Gastrocnemius medialis (tissue), 4 donors: ENCODE data around the gene FAP. TPM values are rescaled to one million over a fixed set of nuclear protein-coding genes. Genes with fewer than 3 reads are reported as not detected.

Experiments used
- ATAC-seq, 2 donors: fragments of 150-250 bp; one replicate each; pipeline ENCODE4 v1.9.1; 2016
- DNase-seq, 2 donors: peaks; one replicate each; pipeline ENCODE4 v3.0.0-alpha.2; 2019
- H3K27ac ChIP-seq, 4 donors: fragments of 200-600 bp; sonication (generic); 1 replicate in 1 of 4; 2 replicates in 3 of 4; pipeline ENCODE4 v1.5.1; 2016 to 2018; ENCODE audit warnings: mild to moderate bottlenecking in 2 of 4, moderate library complexity in 1 of 4
- H3K27me3 ChIP-seq, 3 donors: fragments of 200-600 bp; sonication (generic) in 2 of 3; 1 replicate in 1 of 3; 2 replicates in 2 of 3; pipeline versions ENCODE4 v1.5.1 to v1.6.0; 2016 to 2019; ENCODE audit warnings: mild to moderate bottlenecking in 1 of 3, moderate library complexity in 1 of 3
- H3K36me3 ChIP-seq, 2 donors: fragments of 200-600 bp; sonication (generic) in 1 of 2; one replicate each; pipeline ENCODE4 v1.5.1; 2017 to 2018
- H3K4me1 ChIP-seq, 2 donors: fragments of 200-600 bp; sonication (generic) in 1 of 2; one replicate each; pipeline ENCODE4 v1.5.1; 2016 to 2017; ENCODE audit warnings: mild to moderate bottlenecking in 2 of 2
- H3K4me3 ChIP-seq, 4 donors: fragments of 200-600 bp; sonication (generic) in 3 of 4; 1 replicate in 1 of 4; 2 replicates in 3 of 4; pipeline ENCODE4 v1.5.1; 2016 to 2019; ENCODE audit warnings: mild to moderate bottlenecking in 2 of 4
- H3K9me3 ChIP-seq, 3 donors: fragments of 200-600 bp; sonication (generic) in 2 of 3; 1 replicate in 1 of 3; 2 replicates in 2 of 3; pipeline ENCODE4 v1.5.1; 2016 to 2019
- CTCF ChIP-seq, 5 experiments: fragments of 450-650 bp in 3 of 5; fragments of 200-600 bp in 2 of 5; sonication (generic) in 2 of 5; IDR thresholded peaks in 4 of 5; conservative IDR thresholded peaks in 1 of 5; 1 replicate in 4 of 5; 2 replicates in 1 of 5; pipeline ENCODE4 v1.5.1; 2016 to 2019; ENCODE audit warnings: antibody characterized with exemption in 5 of 5, mild to moderate bottlenecking in 3 of 5, moderate library complexity in 3 of 5
- POLR2A ChIP-seq, 2 donors: fragments of 450-650 bp; IDR thresholded peaks; one replicate each; pipeline ENCODE4 v1.6.1; 2017; ENCODE audit warnings: antibody characterized with exemption in 2 of 2, mild to moderate bottlenecking in 2 of 2, moderate library complexity in 2 of 2
- in situ Hi-C, 4 donors: fragments of 200-750 bp; cut with MboI; loops; one replicate each; pipeline versions ENCODE4 v1.15.0 to v1.8.0; 2017; ENCODE audit warnings: low sequenced_read_pairs in 4 of 4
- intact Hi-C: fragments of 100-400 bp; cut with DNase I; formaldehyde crosslinking; loops from one replicate; pipeline ENCODE4 v1.15.1; 2023; ENCODE audit warnings: low total_unique reads
- total RNA-seq, 4 donors: library from RNA; depleted of rRNA; stranded (reverse); fragments of >200 nt; gene quantifications; one replicate each; pipeline versions ENCODE4 v1.1.0 to v1.2.3, GENCODE V29; 2016

Gene FAP
- total RNA-seq, 4 donors from 2014 or later = 4.8 to 10.1 (median 7.0) TPM; not detected in 1

DNA sequence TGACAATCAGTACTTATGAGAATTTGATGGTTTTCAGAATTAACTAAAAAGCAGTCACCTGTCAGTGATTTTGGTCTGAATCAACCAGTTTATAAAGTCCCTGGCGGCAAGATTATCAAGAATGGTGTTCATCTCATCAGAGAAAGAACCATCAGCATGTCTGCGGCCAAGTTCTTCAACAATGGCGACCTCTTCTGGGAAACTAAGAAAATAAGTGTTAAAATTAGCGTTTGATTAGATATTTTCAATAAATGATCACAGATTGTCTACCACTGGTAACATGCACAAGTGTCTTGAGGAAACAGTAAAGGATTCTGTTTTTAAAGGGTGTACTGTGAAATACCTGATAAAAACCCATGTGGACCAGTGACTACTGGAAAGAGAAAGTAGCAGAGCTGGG is 99.3 kb downstream of the FAP start:
- Histone ChIP-seq H3K36me3 (no peaks in the 10 kb centered on the region), H3K27ac (no peak overlapping the region), H3K4me3 (no peak overlapping the region), H3K4me1 (no peaks in the 10 kb centered on the region), H3K9me3 (no peaks in the 10 kb centered on the region), H3K27me3 (no peaks in the 10 kb centered on the region)
- no peak for DNase-seq
- intact Hi-C loops (no loop called here), in situ Hi-C loops (loop anchor here in 1 of 4 donors (25.0 kb wide), 1 partner anchor 557 kb away; no protein-coding TSS in a partner anchor)
- no peak for ATAC-seq
- TF ChIP-seq CTCF (IDR thresholded peaks at IDR 0.05 in 4 of 5, conservative IDR thresholded peaks at IDR 0.05 in 1 of 5) = no peak
- TF ChIP-seq POLR2A (IDR thresholded peaks at IDR 0.05) = no peak

DNA sequence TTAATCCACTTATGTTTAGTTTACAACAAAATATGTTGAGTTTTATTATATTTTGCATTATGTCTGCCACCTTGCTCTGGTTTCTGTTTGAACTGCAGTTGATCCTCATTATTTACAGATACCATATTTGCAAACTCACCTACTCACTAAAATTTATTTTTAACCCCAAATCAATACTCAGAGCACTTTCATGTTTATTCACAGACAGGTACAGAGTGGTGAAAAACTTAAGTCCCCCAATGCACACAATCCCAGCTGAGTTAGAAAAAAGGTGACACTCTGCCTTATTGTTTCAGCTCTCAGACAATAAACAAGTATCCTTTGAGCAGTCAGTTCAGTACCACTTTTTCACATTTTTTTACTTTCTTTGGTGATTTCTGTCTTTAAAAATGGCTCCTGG is 104.9 kb downstream of the FAP start:
- ATAC-seq = no peak
- Histone ChIP-seq H3K9me3 (no peaks in the 10 kb centered on the region), H3K36me3 (no peaks in the 10 kb centered on the region), H3K27ac (no peak overlapping the region), H3K4me1 (no peaks in the 10 kb centered on the region), H3K4me3 (no peak overlapping the region), H3K27me3 (no peaks in the 10 kb centered on the region)
- intact Hi-C loops = no loop called here
- DNase-seq = no peak
- TF ChIP-seq CTCF (IDR thresholded peaks at IDR 0.05 in 4 of 5, conservative IDR thresholded peaks at IDR 0.05 in 1 of 5) = no peak
- TF ChIP-seq POLR2A (IDR thresholded peaks at IDR 0.05) = no peak
- in situ Hi-C loops = loop anchor here in 1 of 4 donors (25.0 kb wide), 1 partner anchor 551 kb away; no protein-coding TSS in a partner anchor

DNA sequence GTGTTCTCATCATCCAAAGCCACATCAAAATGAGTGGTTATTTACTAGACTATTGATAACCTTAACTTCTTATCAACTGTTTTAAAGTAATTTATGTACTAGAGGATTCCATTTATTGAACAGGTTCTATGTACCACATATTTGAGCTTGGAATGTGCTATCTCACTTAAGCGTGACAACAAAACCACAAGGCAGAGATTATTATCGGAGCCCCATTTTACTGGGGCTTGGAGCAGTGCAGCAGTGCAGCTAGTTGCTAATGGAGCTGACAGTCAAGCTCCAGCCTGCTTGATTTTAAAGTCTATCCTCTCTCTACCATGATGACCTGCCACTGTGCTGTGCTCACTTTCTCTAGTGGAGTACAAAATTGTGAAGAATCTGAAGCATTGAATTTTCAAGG is 115.8 kb downstream of the FAP start:
- intact Hi-C loops = no loop called here
- TF ChIP-seq POLR2A (IDR thresholded peaks at IDR 0.05) = no peak
- TF ChIP-seq CTCF (IDR thresholded peaks at IDR 0.05 in 4 of 5, conservative IDR thresholded peaks at IDR 0.05 in 1 of 5) = no peak

DNA sequence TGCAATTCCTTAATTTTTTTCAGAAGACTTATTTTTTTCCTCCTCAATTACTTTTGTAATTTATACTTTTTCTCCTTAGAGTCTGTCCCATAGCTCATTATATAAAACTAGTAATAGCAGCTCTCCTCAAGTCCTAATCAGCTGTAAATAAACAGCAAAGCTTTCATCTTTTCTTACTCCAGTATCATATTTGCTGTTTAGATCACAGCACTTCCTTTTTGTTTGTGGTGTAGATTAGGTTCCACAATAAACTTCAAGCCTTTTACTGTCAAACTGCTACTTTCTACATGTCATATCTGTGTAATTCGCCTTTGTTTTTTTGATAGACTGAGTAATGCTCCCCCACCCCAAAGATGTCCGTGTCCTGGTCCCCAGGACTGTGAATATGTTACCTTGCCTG is 116.7 kb downstream of the FAP start:
- TF ChIP-seq POLR2A (IDR thresholded peaks at IDR 0.05) (no peak), CTCF (IDR thresholded peaks at IDR 0.05 in 4 of 5, conservative IDR thresholded peaks at IDR 0.05 in 1 of 5) (no peak)
- no peaks in the 10 kb centered on the region for H3K36me3 ChIP-seq
- no peak for ATAC-seq
- no peak overlapping the region for H3K4me3 ChIP-seq
- no peak for DNase-seq
- no peak overlapping the region for H3K27ac ChIP-seq
- no peaks in the 10 kb centered on the region for H3K27me3 ChIP-seq
- in situ Hi-C loops (loop anchor here (10.0 to 25.0 kb wide), 4 partner anchors 112 to 542 kb away; no protein-coding TSS in a partner anchor), intact Hi-C loops (no loop called here)
- no peaks in the 10 kb centered on the region for H3K9me3 ChIP-seq
- no peaks in the 10 kb centered on the region for H3K4me1 ChIP-seq

More for the DNA sequence above, 115.8 kb downstream of the FAP start:
- no peak for DNase-seq
- no peak overlapping the region for H3K27ac ChIP-seq
- H3K27me3 ChIP-seq = no peaks in the 10 kb centered on the region
- H3K4me3 ChIP-seq = no peak overlapping the region
- H3K4me1 ChIP-seq = no peaks in the 10 kb centered on the region
- H3K36me3 ChIP-seq = no peaks in the 10 kb centered on the region
- ATAC-seq = no peak
- no peaks in the 10 kb centered on the region for H3K9me3 ChIP-seq
- in situ Hi-C loops = loop anchor here (10.0 to 25.0 kb wide), 4 partner anchors 113 to 543 kb away; no protein-coding TSS in a partner anchor

- intact Hi-C loops = no loop called here
- no peak for ATAC-seq
- TF ChIP-seq POLR2A (IDR thresholded peaks at IDR 0.05) (no peak), CTCF (IDR thresholded peaks at IDR 0.05 in 4 of 5, conservative IDR thresholded peaks at IDR 0.05 in 1 of 5) (no peak)
- Histone ChIP-seq H3K36me3 (no peaks in the 10 kb centered on the region), H3K9me3 (no peaks in the 10 kb centered on the region), H3K27me3 (no peaks in the 10 kb centered on the region), H3K27ac (no peak overlapping the region), H3K4me3 (no peak overlapping the region), H3K4me1 (no peaks in the 10 kb centered on the region)
- in situ Hi-C loops = loop anchor here (10.0 to 25.0 kb wide), 4 partner anchors 111 to 541 kb away; no protein-coding TSS in a partner anchor
- DNase-seq = no peak
Measured at GRCh38 chr2:162126111-162126519, 117.1 kb downstream of the FAP start.
